ENCODE results near the gene UCK2.

DNA sequence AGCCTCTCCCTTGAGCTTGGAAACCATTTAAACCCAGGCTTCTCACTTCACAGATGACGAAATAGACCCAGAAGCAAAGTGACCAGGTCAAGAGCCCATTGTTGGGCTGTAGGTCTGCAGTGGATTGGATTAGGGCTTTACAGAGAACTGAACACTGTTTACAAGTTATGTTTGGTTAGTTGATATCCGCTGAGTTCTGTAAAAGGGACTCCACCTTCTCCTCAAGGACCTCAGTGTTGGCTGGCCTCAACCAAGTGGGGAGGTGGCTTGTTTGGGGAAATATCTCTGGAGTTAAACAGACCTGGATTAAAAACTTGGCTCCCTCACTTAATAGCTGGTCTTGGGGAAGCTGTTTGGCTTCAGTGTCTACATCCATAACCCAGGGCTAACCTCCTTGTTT lies 88.1 kb downstream of the UCK2 start:
- TF ChIP-seq FOXA1 (IDR thresholded peaks at IDR 0.05) (no peak), SUZ12 (IDR thresholded peaks at IDR 0.05) (no peak), BHLHE40 (IDR thresholded peaks at IDR 0.05; ENCODE audit: borderline replicate concordance) (no peak), FOXK2 (IDR thresholded peaks at IDR 0.05) (no peak), TARDBP (IDR thresholded peaks at IDR 0.05) (no peak), ELF4 (IDR thresholded peaks at IDR 0.05) (no peak), LEF1 (IDR thresholded peaks at IDR 0.05; ENCODE audit: borderline replicate concordance) (no peak)

Data from HEK293T (cell line).